ENCODE data around the gene DTD2.

DTD2 gene

GRCh38 chr14:31429791-31430190 is 27.5 kb downstream of the DTD2 start:
- H3K9ac ChIP-seq (ENCODE audit: low read depth, low read length): no peak overlapping the region
- H3K36me3 ChIP-seq (ENCODE audit: insufficient read depth, low read length): no peaks in the 10 kb centered on the region
- H3K4me1 ChIP-seq (ENCODE audit: insufficient read depth, low read length): peaks cover 8% of the 10 kb centered on the region; the same call in 1 of the 2 replicates
- H3K9me3 ChIP-seq (ENCODE audit: control insufficient read depth, insufficient read depth, low read length): no peaks in the 10 kb centered on the region

- H3K9me3 ChIP-seq (ENCODE audit: control insufficient read depth, insufficient read depth, low read length): no peaks in the 10 kb centered on the region
- H3K4me1 ChIP-seq (ENCODE audit: insufficient read depth, low read length): peaks cover 8% of the 10 kb centered on the region; the same call in 1 of the 2 replicates
- no peak overlapping the region for H3K9ac ChIP-seq (ENCODE audit: low read depth, low read length)
- no peaks in the 10 kb centered on the region for H3K36me3 ChIP-seq (ENCODE audit: insufficient read depth, low read length)
These were observed 29.3 kb downstream of the DTD2 start for GRCh38 chr14:31428011-31428410.

GRCh38 chr14:31426663-31427062 is 30.6 kb downstream of the DTD2 start:
- H3K9me3 ChIP-seq (ENCODE audit: control insufficient read depth, insufficient read depth, low read length): no peaks in the 10 kb centered on the region
- H3K9ac ChIP-seq (ENCODE audit: low read depth, low read length): no peak overlapping the region
- no peaks in the 10 kb centered on the region for H3K36me3 ChIP-seq (ENCODE audit: insufficient read depth, low read length)
- H3K4me1 ChIP-seq (ENCODE audit: insufficient read depth, low read length): peaks cover 8% of the 10 kb centered on the region; the same call in 1 of the 2 replicates

- peaks cover 8% of the 10 kb centered on the region; the same call in 1 of the 2 replicates for H3K4me1 ChIP-seq (ENCODE audit: insufficient read depth, low read length)
- no peaks in the 10 kb centered on the region for H3K9me3 ChIP-seq (ENCODE audit: control insufficient read depth, insufficient read depth, low read length)
- no peak overlapping the region for H3K9ac ChIP-seq (ENCODE audit: low read depth, low read length)
- H3K36me3 ChIP-seq (ENCODE audit: insufficient read depth, low read length): no peaks in the 10 kb centered on the region
These were observed 31.4 kb downstream of the DTD2 start for GRCh38 chr14:31425905-31426304.

GRCh38 chr14:31421200-31421599 is 36.1 kb downstream of the DTD2 start:
- Histone ChIP-seq H3K9me3 (ENCODE audit: control insufficient read depth, insufficient read depth, low read length) (no peaks in the 10 kb centered on the region), H3K36me3 (ENCODE audit: insufficient read depth, low read length) (no peaks in the 10 kb centered on the region), H3K4me1 (ENCODE audit: insufficient read depth, low read length) (no peaks in the 10 kb centered on the region), H3K9ac (ENCODE audit: low read depth, low read length) (no peak overlapping the region)

- H3K9me3 ChIP-seq (ENCODE audit: control insufficient read depth, insufficient read depth, low read length): no peaks in the 10 kb centered on the region
- peak within 1 kb of the TSS; percentile 97 for H3K9ac ChIP-seq (ENCODE audit: low read depth, low read length)
- no peaks in the 10 kb centered on the region for H3K4me1 ChIP-seq (ENCODE audit: insufficient read depth, low read length)
- no peaks in the 10 kb centered on the region for H3K36me3 ChIP-seq (ENCODE audit: insufficient read depth, low read length)
These were observed 36.8 kb downstream of the DTD2 start, which contains the start of gene HEATR5A for GRCh38 chr14:31420319-31421111. HEATR5A (minus strand) TSS chr14:31420550; CDS start chr14:31402975, 17,575 bp downstream.

- H3K36me3 ChIP-seq (ENCODE audit: insufficient read depth, low read length): no peaks in the 10 kb centered on the region
- no peaks in the 10 kb centered on the region for H3K4me1 ChIP-seq (ENCODE audit: insufficient read depth, low read length)
- H3K9me3 ChIP-seq (ENCODE audit: control insufficient read depth, insufficient read depth, low read length): no peaks in the 10 kb centered on the region
- peak overlapping the region; percentile 97 for H3K9ac ChIP-seq (ENCODE audit: low read depth, low read length)
These were observed 37.4 kb downstream of the DTD2 start for GRCh38 chr14:31419967-31420318.

- Histone ChIP-seq H3K4me1 (ENCODE audit: insufficient read depth, low read length) (no peaks in the 10 kb centered on the region), H3K9ac (ENCODE audit: low read depth, low read length) (peak overlapping the region; percentile 97), H3K9me3 (ENCODE audit: control insufficient read depth, insufficient read depth, low read length) (no peaks in the 10 kb centered on the region), H3K36me3 (ENCODE audit: insufficient read depth, low read length) (no peaks in the 10 kb centered on the region)
These were observed 37.9 kb downstream of the DTD2 start for GRCh38 chr14:31419179-31419966.

- no peaks in the 10 kb centered on the region for H3K9me3 ChIP-seq (ENCODE audit: control insufficient read depth, insufficient read depth, low read length)
- no peak overlapping the region for H3K9ac ChIP-seq (ENCODE audit: low read depth, low read length)
- H3K36me3 ChIP-seq (ENCODE audit: insufficient read depth, low read length): no peaks in the 10 kb centered on the region
- H3K4me1 ChIP-seq (ENCODE audit: insufficient read depth, low read length): no peaks in the 10 kb centered on the region
These were observed 38.9 kb downstream of the DTD2 start for GRCh38 chr14:31418440-31418839.

GRCh38 chr14:31414190-31414833 is 43.0 kb downstream of the DTD2 start:
- Histone ChIP-seq H3K9me3 (ENCODE audit: control insufficient read depth, insufficient read depth, low read length) (no peaks in the 10 kb centered on the region), H3K9ac (ENCODE audit: low read depth, low read length) (no peak overlapping the region), H3K4me1 (ENCODE audit: insufficient read depth, low read length) (peaks cover 4% of the 10 kb centered on the region; the same call in 1 of the 2 replicates), H3K36me3 (ENCODE audit: insufficient read depth, low read length) (no peaks in the 10 kb centered on the region)

- H3K9me3 ChIP-seq (ENCODE audit: control insufficient read depth, insufficient read depth, low read length): no peaks in the 10 kb centered on the region
- peaks cover 4% of the 10 kb centered on the region; the same call in 1 of the 2 replicates for H3K4me1 ChIP-seq (ENCODE audit: insufficient read depth, low read length)
- H3K9ac ChIP-seq (ENCODE audit: low read depth, low read length): no peak overlapping the region
- no peaks in the 10 kb centered on the region for H3K36me3 ChIP-seq (ENCODE audit: insufficient read depth, low read length)
These were observed 46.0 kb downstream of the DTD2 start for GRCh38 chr14:31411218-31411727.

- peaks cover 4% of the 10 kb centered on the region; the same call in 1 of the 2 replicates for H3K4me1 ChIP-seq (ENCODE audit: insufficient read depth, low read length)
- no peaks in the 10 kb centered on the region for H3K36me3 ChIP-seq (ENCODE audit: insufficient read depth, low read length)
- H3K9me3 ChIP-seq (ENCODE audit: control insufficient read depth, insufficient read depth, low read length): no peaks in the 10 kb centered on the region
- no peak overlapping the region for H3K9ac ChIP-seq (ENCODE audit: low read depth, low read length)
These were observed 47.2 kb downstream of the DTD2 start for GRCh38 chr14:31410048-31410650.

- Histone ChIP-seq H3K36me3 (ENCODE audit: insufficient read depth, low read length) (no peaks in the 10 kb centered on the region), H3K9ac (ENCODE audit: low read depth, low read length) (no peak overlapping the region)
These were observed 48.9 kb downstream of the DTD2 start for GRCh38 chr14:31408421-31408820.

More at GRCh38 chr14:31408421-31408820, 48.9 kb downstream of the DTD2 start:
- Histone ChIP-seq H3K4me1 (ENCODE audit: insufficient read depth, low read length) (peaks cover 5% of the 10 kb centered on the region; the same call in 1 of the 2 replicates), H3K9me3 (ENCODE audit: control insufficient read depth, insufficient read depth, low read length) (no peaks in the 10 kb centered on the region)
